HG03354 (cell line): ENCODE measurements around the gene SCO1.
"Not testable (repeated sequence)": the region's sequence is repeated elsewhere in the genome, so short reads cannot be mapped to it uniquely, and the experiment has no call there.

Experiments used
- ATAC-seq: cut with Tn5 transposase; IDR thresholded peaks from one replicate; pipeline ENCODE4 v1.9.1; 2021; ENCODE audit warnings: mild to moderate bottlenecking; ENCODE audit not compliant: unreplicated experiment, poor library complexity, severe bottlenecking

The SCO1 gene

DNA sequence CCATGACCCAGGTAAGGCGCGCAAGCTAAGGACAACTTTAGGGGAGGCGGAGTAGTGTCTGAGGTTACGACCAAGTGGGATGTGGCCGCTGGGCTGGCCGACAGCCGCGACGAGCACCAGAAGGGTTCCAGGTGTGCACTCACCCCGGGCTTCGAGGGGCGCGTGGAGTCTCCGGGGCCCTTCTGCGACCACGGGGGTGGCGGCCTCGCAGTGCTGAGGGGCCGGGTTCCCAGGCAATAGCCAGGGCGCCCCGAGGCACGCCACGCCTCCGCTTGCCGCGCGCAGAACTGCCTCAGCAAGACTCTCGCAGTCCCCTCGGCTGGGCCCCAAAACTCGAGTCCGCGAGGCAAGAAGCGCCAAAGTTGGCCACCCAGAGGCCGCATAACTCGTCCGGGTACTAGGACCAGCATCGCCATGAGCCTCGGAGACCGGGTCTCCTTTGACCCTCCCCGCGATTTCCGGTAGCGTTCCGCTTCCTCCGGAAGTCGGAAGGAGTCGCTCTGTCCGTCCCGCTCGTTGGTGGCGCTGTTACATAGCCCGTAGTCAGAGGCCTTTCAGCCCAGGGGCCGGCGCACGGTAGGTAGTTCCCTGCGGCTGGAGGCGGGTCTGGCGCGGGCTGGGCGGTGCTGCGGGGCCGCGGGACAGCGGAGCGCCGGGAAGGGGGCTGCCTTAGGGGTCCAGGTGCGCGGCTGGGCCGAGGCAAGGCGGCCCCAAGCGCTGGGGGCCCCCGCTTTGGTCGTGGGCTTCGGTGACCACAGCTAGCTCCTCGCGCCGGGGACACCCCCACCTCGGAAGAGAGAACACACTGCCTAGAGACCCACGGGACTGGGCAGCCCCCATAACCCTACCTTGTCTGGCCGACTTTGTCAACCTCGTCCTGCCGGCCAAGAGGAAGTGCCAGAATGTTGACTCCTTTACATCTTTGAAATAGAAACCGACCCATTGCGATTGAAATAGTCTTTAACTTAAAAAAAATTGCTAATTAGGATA lies at the start of gene SCO1, which contains the start of gene ADPRM:
Gene SCO1, minus strand, starts transcription at position 442 of the 990 bp plus-strand sequence. Its CDS starts 26 bp downstream, at position 416.
Gene ADPRM, plus strand, starts transcription at position 503 of the 990 bp plus-strand sequence. CDS start 7,333 bp downstream, outside the sequence.
- ATAC-seq: peak; percentile 95

GRCh38 chr17:10745231-10745630 lies 47.9 kb upstream of the SCO1 start:
- no peak for ATAC-seq

DNA sequence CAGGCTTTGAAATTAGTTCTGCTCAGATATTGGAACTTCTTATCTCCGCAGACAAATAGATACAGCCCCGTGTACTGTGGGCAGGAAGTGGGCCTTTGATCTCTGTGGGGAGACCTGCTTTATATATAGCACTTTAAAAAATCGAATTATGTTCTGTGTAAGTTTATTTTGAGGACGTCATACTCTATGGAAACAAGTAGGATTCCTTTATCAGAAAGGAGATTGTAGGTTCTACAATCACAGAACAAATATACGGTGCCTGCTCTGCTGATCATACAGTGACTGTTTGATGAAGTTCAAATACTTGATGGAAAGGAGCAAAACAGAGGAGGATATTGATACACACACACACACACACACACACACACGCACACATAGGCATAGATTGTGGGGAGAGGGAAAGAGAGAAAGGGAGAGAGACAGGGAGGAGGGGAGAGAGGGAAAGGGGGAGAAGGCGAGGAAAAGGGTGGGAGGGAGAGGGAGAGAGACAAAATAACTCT lies 47.2 kb upstream of the SCO1 start:
- no peak for ATAC-seq

GRCh38 chr17:10743316-10744009 lies 46.1 kb upstream of the SCO1 start:
- no peak for ATAC-seq

DNA sequence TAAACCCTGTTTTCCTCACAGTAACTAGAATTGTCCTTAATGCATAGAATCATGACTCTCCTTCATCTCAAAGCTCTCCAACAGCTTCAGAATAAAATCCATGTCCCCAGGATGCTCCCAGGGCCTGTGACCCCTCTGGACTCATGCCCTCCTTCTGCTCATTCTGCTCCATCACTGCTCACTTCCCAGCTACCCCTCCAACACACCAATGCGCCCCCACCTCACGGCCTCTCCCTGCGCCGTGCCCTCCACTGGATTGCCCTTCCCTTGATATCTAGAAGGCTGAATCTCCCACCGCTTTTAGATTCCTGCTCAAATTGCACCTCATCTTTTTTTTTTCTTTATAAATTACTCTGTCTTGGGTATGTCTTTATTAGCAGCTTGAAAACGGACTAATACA lies 45.1 kb upstream of the SCO1 start:
- no peak for ATAC-seq

DNA sequence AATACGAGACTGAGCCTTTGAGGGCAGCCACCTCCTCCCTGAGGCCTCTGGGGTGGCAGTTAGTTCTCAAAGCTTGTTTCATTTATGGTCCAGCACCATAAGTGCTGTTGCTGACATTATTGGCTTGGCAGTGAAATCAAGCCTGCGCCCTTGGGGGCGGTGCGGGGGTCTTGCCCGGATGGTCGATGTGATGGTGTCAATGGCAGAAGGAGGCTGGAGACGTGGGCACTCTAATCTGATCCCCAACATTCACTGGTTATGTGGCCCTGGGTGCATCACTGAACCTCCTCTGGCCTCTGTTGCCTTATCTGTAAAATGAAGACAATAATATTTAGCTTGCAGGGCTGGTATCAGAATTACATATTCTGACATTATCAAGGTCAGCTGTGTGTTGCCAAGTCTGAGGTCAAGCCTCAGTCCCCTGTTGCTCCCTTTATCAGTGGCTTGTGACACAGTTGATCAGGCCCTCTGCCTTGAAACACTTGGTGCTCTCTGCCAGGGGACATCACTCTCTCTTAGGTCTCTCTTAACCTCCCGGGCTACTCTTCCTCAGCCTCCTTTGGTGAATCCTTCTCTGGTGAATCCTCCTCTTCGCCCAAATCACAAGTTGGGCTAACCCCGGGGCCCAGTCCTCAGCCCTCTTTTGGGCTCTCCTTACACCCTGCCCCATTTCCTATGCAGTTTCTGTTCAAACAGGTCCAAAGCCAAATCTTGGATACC lies 44.2 kb upstream of the SCO1 start:
- ATAC-seq: no peak

DNA sequence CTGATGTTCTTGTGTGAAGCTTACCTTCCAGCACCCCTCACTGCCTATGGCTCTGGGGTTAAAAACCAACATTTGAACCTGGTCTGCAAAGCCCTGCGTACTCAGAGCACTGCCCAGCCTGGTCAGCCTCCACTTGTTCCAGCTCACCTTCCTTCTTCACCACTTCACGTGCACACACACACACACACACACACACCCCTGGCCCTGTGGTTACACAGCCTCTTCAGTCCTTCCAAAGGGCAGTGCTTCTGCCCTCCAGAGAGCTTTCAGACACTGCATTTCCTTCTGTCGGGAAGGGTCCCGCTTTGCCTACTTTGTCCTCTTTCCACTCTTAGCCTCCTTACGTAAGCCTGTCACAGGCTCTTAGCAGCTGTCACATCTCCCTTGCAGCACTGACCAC lies 42.1 kb upstream of the SCO1 start:
- no peak for ATAC-seq

GRCh38 chr17:10738521-10739258 lies 41.4 kb upstream of the SCO1 start:
- no peak for ATAC-seq

- no peak for ATAC-seq
Observed at GRCh38 chr17:10737736-10738135, 40.4 kb upstream of the SCO1 start.

DNA sequence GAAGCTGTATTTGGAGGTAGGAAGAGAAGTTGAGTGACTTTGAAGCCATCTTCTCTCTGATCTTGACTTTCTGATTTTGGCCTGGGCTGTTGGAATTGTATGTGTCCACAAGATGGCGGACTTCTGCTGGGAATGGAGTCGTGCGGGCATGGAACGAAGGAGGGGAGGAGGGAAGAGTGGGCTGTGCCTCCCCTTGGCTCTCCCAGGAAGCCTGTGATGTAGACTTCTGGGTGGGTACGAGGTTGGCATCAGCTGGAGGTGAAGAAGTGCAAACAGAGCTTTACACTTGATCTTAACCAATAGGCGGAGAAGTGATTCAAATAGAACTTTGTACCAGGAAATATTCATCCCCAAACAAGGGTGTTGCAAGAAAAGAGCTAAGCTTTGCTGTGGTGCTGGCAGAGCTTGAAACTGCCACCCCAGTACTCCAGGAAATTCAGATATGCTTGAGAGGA lies 39.9 kb upstream of the SCO1 start:
- no peak for ATAC-seq

DNA sequence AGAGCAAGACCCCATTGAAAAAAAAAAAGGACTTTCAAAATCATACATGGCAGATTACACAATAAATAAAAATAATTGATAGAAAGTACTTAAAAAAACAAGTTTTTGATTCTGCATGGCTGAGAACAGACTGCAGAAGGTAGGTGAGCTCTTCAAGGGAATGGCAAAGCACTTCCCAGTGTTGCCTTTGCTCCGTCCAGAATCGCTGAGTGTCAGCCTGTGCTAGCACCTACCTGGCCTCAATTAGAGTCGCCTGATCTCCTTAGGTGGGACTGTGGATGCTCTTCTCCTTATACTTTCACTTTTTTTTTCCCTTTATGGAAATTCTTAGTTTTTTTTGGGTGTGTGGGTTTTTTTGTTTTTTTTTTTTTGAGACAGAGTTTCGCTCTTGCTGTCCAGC lies 38.5 kb upstream of the SCO1 start:
- ATAC-seq: no peak

- ATAC-seq: no peak
Observed at GRCh38 chr17:10735251-10735650, 37.9 kb upstream of the SCO1 start.

GRCh38 chr17:10733666-10734065 lies 36.3 kb upstream of the SCO1 start:
- ATAC-seq: no peak

DNA sequence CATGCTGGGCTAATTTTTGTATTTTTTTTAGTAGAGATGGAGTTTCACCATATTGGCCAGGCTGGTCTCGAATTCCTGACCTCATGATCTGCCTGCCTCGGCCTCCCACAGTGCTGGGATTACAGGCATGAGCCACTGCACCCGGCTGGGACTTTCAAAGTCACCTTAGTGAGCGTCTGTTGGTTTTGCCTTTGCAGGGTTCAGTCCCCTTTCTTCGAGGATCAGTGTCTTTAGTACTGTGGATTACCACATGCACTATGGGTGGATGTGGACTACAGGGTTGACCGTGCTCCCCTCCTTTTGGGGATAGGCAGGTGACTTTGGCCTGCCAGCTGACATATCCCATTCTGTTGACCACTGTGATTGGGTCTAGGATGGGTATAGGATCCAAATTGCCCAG lies 34.8 kb upstream of the SCO1 start:
- ATAC-seq: not testable (repeated sequence)

- ATAC-seq: no peak
Observed at GRCh38 chr17:10731408-10731879, 34.1 kb upstream of the SCO1 start.

DNA sequence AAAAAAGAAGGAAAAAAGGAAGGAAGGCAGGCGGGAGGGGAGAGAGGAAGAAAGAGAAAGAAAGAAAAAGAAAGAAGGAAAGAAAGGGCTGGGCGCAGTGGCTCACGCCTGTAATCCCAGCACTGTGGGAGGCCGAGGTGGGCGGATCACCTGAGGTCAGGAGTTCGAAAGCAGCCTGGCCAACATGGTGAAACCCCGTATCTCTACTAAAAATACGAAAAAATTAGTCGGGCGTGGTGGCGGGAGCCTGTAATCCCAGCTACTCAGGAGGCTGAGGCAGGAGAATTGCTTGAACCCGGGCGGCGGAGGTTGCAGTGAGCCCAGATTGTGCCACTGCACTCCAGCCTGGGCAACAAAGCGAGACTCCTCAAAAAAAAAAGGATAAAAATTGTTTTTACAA lies 32.9 kb upstream of the SCO1 start:
- ATAC-seq: not testable (repeated sequence)

GRCh38 chr17:10729334-10730193 lies 32.2 kb upstream of the SCO1 start, which contains the start of gene TMEM220:
TSS of gene TMEM220 (minus strand) at chr17:10730023. CDS start at chr17:10729851, 172 bp downstream.
- peak; percentile 78 for ATAC-seq

DNA sequence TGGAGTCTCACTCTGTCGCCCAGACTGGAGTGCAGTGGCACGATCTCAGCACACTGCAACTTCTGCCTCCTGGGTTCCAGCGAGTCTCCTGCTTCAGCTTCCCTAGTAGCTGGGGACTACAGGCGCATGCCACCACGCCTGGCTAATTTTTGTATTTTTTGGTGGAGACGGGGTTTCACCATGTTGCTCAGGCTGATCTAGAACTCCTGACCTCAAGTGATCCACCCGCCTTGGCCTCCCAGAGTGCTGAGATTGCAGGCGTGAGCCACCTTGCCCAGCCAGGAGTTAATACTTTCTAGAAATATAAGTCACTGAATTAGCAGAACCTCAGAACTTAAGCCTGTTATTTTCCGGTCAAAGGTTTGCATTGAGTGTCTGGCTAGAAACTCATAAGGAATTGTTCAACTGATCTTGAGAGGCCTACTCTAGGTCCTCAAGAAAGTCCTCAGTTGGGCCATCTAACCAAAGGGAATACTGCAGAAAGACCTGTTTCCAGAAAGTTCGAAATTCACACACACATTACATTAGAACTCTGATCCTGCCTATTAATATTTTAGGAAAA lies 31.1 kb upstream of the SCO1 start:
- no peak for ATAC-seq
